ENCODE data around the gene EGFL6.
"Not testable (repeated sequence)": the region's sequence is repeated elsewhere in the genome, so short reads cannot be mapped to it uniquely, and the experiment has no call there.

The EGFL6 gene

DNA sequence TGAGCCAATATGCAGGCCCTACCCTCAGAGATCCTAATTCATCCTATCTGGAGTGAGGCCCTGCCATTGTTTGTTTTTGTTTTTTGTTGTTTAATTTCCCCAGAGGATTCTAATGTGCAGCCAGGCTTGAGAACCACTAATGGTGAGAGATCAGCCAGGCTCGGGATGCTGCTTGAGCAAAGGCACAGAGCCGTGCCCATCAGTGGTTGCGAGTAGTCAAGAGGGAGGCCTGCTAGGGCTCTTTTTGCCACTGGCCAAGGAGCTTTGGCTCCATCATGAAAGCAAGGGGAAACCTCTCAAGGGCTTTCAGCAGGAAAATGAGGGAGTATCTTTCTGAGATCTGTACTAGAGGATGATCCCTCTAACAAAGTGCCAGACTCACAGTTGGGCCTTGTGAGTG, 86.3 kb downstream of the EGFL6 start:
- DNase-seq = no peak

DNA sequence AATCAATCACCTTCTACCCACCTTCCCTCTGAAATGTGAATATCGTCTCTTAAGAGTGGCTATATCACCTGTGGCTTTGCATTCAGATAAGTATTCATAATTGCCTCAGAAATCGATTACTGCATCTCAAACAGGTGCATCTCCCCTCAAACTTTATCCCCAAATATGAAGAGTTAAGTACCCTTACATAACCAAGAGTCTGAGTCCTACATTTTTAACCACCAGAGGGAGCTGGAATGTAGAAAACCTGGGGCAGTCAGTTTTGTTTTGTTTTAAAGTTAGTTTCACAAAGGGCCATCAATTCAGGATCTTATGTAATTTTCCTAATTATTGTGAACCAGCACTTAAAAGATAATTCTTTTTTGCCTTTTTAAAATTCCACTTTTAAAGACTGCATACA, 89.2 kb downstream of the EGFL6 start:
- no peak for DNase-seq

DNA sequence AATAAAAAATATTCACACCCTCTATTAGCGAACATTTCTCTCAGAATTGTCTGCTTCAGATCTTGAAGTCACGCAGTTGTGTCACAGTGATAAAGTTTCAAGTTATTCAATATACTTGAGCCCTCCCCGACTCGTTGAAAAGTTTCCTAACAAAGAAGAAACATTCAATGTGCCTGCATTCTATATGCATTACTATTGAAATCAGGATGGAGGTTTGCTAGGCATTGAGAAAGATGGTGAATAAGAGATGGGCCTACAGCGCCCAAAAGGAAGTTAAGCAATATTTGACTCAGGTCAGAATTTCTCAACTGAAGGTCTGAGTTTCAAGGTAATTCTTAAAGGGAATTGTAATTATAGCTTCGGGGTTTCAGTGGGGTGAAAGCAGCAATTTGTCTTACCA, 89.7 kb downstream of the EGFL6 start:
- DNase-seq = no peak

DNA sequence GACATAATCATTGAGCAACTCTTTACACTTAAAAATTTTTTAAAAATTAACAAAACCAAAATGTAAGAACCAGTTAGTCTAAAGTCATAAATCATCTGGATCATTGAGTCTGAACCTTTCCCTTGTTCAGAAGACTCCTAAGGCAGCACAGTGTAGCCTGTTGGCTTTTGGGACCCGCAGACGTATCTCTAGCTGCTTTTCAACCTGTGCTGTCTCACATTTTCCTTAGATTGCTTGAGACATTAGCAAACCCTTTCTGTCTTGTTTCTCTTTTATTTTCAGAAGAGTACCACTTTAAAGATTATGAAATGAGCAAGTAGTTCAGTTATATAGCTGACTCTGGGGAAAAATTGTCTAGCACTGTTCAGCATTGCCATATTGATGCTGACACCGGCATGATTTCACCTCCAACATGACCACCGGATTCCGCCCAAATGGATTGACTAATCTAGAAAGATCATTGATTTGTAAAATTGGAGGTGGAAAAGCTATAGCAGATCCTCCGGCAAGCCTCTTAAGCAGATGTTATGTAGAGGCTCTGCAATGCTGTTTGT, 92.4 kb downstream of the EGFL6 start:
- DNase-seq = no peak

DNA sequence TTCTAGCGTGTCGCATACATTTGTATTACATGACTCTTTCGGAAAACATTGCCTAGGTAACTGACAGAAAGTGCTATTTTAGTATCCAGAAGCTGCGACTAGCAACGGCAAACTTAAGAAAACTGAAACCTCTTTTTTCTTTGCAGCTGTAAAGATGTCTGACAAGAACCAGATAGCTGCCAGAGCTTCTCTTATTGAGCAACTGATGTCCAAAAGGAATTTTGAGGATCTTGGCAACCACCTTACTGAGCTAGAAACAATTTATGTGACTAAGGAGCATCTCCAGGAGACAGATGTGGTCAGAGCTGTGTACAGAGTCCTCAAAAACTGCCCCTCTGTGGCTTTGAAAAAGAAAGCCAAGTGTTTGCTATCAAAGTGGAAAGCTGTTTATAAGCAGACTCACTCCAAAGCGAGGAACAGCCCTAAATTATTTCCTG, 93.0 kb downstream of the EGFL6 start:
- DNase-seq = no peak

GRCh38 chrX:13664020-13664419, 94.6 kb downstream of the EGFL6 start:
- no peak for DNase-seq

DNA sequence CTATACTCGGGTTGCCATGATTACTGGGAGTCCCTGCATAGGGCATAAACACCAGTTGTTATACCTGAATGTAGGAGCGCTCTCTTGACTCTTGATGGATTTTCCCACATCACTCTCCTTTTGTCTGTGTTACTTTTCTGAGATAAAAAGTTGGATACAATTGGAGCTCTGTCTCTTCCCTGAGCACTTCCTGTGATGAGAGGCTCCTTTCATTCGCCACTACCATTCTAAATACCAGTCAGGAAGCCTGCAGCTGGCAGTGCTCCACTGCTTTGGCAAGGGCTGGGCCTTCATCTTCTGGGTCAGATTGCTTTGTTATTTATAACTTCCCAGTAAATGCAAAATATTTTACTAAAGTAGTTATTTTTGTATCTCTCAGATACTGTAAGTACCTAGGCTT, 97.4 kb downstream of the EGFL6 start:
- no peak for DNase-seq

DNA sequence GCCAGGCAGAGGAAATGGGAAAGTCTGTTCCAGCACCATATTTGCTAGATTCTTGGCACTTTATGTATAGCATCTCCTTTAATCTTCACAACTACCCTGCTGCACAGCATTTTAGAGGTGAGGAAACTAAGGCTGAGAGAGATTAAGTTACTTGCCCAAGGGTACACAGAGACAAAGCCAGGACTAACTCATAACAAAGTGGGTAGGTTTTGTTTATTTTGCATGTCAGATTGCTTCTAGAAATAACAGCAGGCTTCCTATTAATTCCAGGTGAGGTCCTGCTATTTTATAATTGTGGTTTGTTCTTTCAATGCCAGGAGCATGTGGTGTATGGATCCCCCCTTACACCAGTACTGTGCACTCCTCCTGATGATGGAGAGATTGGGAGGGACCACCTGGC, 98.5 kb downstream of the EGFL6 start:
- no peak for DNase-seq

DNA sequence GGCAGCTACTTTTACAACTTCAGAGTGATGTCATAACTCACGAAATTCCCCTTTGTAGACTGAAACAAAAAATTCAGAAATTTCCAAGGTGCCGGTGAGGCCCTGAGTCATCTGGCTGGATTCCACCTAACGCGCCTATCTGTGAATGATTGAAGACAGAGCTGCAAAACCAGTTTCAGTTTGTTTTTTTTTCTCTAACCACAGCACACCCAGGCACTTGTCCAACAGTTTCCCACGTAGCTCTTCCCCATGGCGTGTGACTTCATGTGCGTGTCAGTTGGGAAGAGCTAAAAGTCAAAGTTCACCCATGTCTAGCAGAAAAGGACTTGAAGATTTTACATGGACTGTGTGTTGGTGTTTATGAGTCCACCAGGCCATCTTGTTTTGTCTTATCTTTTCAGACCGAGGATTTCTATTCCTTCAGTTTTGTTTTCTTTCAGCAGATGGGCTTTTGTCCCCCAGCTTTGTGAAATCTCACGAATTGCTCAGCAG, 99.9 kb downstream of the EGFL6 start:
- DNase-seq = no peak

DNA sequence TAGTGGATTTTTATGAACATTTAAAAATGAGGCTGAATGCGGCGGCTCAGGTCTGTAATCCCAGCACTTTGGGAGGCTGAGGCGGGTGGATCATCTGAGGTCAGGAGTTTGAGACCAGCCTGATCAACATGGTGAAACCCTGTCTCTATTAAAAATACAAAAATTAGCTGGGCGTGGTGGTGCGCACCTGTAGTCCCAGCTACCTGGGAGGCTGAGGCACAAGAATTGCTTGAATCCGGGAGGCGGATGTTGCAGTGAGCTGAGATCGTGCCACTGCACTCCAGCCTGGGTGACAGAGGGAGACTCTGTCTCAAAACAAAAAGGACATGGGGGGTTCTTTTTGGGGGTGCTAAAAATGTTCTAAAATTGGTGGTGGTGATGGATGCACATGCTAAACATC, 100.4 kb downstream of the EGFL6 start:
- DNase-seq = not testable (repeated sequence)

GRCh38 chrX:13670197-13670596, 100.8 kb downstream of the EGFL6 start:
- no peak for DNase-seq

DNA sequence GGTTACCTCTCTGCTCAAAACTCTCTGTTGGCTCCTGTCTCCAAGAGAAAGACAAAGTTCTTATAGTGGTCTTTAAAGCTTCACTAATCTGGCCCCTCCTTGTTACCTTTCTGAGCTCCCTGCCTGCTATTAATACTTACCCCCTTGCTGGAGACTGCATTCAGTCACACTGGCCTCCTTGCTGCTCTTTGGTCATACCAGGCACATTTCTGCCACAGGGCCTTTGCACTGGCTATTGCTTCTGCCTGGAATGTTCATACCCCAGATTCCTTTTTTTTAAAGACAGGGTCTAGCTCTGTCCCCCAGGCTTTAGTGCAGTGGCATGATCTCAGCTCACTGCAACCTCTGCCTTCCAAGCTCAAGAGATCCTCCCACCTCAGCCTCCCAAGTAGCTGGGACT, 103.6 kb downstream of the EGFL6 start:
- DNase-seq = no peak

GRCh38 chrX:13676885-13677284, 107.5 kb downstream of the EGFL6 start:
- no peak for DNase-seq

DNA sequence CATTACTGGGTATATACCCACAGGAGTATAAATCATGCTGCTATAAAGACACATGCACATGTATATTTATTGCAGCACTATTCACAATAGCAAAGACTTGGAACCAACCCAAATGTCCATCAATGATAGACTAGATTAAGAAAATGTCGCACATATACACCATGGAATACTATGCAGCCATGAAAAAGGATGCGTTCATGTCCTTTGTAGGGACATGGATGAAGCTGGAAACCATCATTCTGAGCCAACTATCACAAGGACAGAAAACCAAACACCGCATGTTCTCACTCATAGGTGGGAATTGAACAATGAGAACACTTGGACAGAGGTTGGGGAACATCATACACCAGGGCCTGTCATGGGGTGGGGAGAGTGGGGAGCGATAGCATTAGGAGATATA, 110.3 kb downstream of the EGFL6 start:
- DNase-seq = not testable (repeated sequence)

GRCh38 chrX:13681595-13681994, 112.2 kb downstream of the EGFL6 start:
- no peak for DNase-seq
